GM18520 (cell line): ENCODE measurements around the gene ANKRD39.

Source experiments
- ATAC-seq: cut with Tn5 transposase; IDR thresholded peaks from one replicate; pipeline ENCODE4 v1.9.1; 2021; ENCODE audit not compliant: unreplicated experiment

ANKRD39 gene

GRCh38 chr2:96888072-96889011 is 30.5 kb upstream of the ANKRD39 start:
- no peak for ATAC-seq

GRCh38 chr2:96887493-96888012 is 29.7 kb upstream of the ANKRD39 start:
- ATAC-seq = no peak

- no peak for ATAC-seq
Measured at GRCh38 chr2:96885432-96886347, 27.9 kb upstream of the ANKRD39 start.

GRCh38 chr2:96884299-96885094 is 26.7 kb upstream of the ANKRD39 start:
- ATAC-seq = no peak

GRCh38 chr2:96883306-96883705 is 25.5 kb upstream of the ANKRD39 start:
- ATAC-seq = no peak

GRCh38 chr2:96882906-96883305 is 25.1 kb upstream of the ANKRD39 start:
- ATAC-seq = no peak

GRCh38 chr2:96882230-96882629 is 24.4 kb upstream of the ANKRD39 start:
- ATAC-seq = no peak

- ATAC-seq = no peak
Measured at GRCh38 chr2:96881349-96882195, 23.8 kb upstream of the ANKRD39 start.

- no peak for ATAC-seq
Measured at GRCh38 chr2:96880891-96881273, 23.1 kb upstream of the ANKRD39 start.

- ATAC-seq = no peak
Measured at GRCh38 chr2:96879545-96880040, 21.8 kb upstream of the ANKRD39 start.

- no peak for ATAC-seq
Measured at GRCh38 chr2:96878796-96879544, 21.2 kb upstream of the ANKRD39 start.

GRCh38 chr2:96878171-96878570 is 20.4 kb upstream of the ANKRD39 start:
- no peak for ATAC-seq

GRCh38 chr2:96877631-96878092 is 19.8 kb upstream of the ANKRD39 start:
- no peak for ATAC-seq

- ATAC-seq = no peak
Measured at GRCh38 chr2:96877042-96877451, 19.2 kb upstream of the ANKRD39 start.

GRCh38 chr2:96876269-96877041 is 18.6 kb upstream of the ANKRD39 start:
- no peak for ATAC-seq

GRCh38 chr2:96875498-96876268 is 17.9 kb upstream of the ANKRD39 start:
- no peak for ATAC-seq

- ATAC-seq = peak; percentile 47
Measured at GRCh38 chr2:96874198-96874831, 16.5 kb upstream of the ANKRD39 start.
